Measurements from ENCODE around the gene ALG12. TPM values are rescaled to one million over a fixed set of nuclear protein-coding genes. Genes with fewer than 3 reads are reported as not detected.

ALG12 gene
- total RNA-seq, 1 experiment from 2014 or later = 16.6 TPM

DNA sequence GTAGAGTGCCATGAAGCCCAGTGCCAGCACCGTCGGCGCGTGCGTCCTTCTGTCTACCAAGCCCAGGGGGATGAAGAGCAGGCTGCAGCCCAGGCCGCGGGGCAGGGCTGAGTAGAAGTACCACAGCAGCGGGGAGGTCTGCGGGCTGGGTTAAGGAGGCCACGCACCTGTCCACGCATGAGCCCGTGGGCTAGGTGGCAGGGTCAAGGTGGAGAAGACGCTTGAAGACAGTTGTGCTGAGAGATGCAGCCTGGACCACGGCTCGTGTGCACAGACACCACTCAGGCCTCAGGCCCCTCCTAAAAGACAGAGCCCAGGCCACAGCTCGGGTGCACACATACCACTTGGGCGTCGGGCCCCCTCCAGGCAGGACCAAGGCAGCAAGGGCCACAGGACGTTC, 10.4 kb downstream of the ALG12 start:
- DNase-seq (ENCODE audit: low read depth, low spot score) (no peak), ATAC-seq (no peak)
- H3K36me3 ChIP-seq (ENCODE audit: control insufficient read depth in 1 of 2, insufficient read depth in 2 of 2, low read length in 2 of 2) = peaks cover 3 to 14% of the 10 kb centered on the region in 2 experiments; a peak in 3 of 4 replicates
- H4K20me1 ChIP-seq (ENCODE audit: insufficient read depth) = no peaks in the 10 kb centered on the region
- H3K27me3 ChIP-seq (ENCODE audit: insufficient read depth, low read length) = no peaks in the 10 kb centered on the region
- no peak overlapping the region for H3K4me3 ChIP-seq (replicated peaks in 1 of 2; ENCODE audit: low read depth in 1 of 2, low read length in 2 of 2)
- no peak overlapping the region for H3K9ac ChIP-seq (ENCODE audit: low read length)
- H3K79me2 ChIP-seq (ENCODE audit: insufficient read depth, low read length) = no peaks in the 10 kb centered on the region
- TF ChIP-seq EGR1 (IDR thresholded peaks at IDR 0.05; ENCODE audit: low read depth) (no peak), POLR2A (IDR thresholded peaks at IDR 0.05; ENCODE audit: borderline replicate concordance, extremely low read depth, insufficient read depth, insufficient read length) (no peak), CTCF (IDR thresholded peaks at IDR 0.05 in 2 of 3, conservative IDR thresholded peaks at IDR 0.05 in 1 of 3; ENCODE audit: borderline replicate concordance in 1 of 3, insufficient read depth in 1 of 3, low read depth in 2 of 3, low read length in 2 of 3) (no peak), FOSL1 (IDR thresholded peaks at IDR 0.05; ENCODE audit: low read depth) (no peak), ATF3 (IDR thresholded peaks at IDR 0.05) (no peak), ELF1 (IDR thresholded peaks at IDR 0.05; ENCODE audit: borderline replicate concordance, low read depth) (no peak), ZFX (IDR thresholded peaks at IDR 0.05) (no peak), EZH2 (IDR thresholded peaks at IDR 0.05) (no peak), YY1 (IDR thresholded peaks at IDR 0.05; ENCODE audit: extremely low read depth, insufficient replicate concordance, low read depth, low read length) (no peak), SIN3A (IDR thresholded peaks at IDR 0.05; ENCODE audit: low read depth) (no peak), CEBPB (IDR thresholded peaks at IDR 0.05; ENCODE audit: low read depth) (no peak), EZH2phosphoT487 (IDR thresholded peaks at IDR 0.05; ENCODE audit: borderline replicate concordance) (no peak), RAD21 (IDR thresholded peaks at IDR 0.05; ENCODE audit: low read depth) (no peak)
- TF ChIP-seq, protein P1, sequence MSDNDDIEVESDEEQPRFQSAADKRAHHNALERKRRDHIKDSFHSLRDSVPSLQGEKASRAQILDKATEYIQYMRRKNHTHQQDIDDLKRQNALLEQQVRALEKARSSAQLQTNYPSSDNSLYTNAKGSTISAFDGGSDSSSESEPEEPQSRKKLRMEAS (IDR thresholded peaks at IDR 0.05) = no peak
- CTCF ChIA-PET = no interaction called here
- no peaks in the 10 kb centered on the region for H3K4me1 ChIP-seq (ENCODE audit: control insufficient read depth in 1 of 2, insufficient read depth in 2 of 2, low read length in 2 of 2)
- no peak overlapping the region for H3K27ac ChIP-seq (ENCODE audit: low read depth, low read length)
- H3K9me3 ChIP-seq (ENCODE audit: control insufficient read depth in 1 of 2, insufficient read depth in 1 of 2, low read depth in 1 of 2, low read length in 2 of 2) = no peaks in the 10 kb centered on the region
- intact Hi-C loops (cut with micrococcal nuclease) = no loop called here
- H2AFZ ChIP-seq (ENCODE audit: low read depth, low read length, poor library complexity, severe bottlenecking) = no peak overlapping the region
- no peaks in the 10 kb centered on the region for H3K9me2 ChIP-seq (ENCODE audit: insufficient read depth)
- RAD21 ChIA-PET (ENCODE audit: low non-redundant PET in 1 of 2, low total read pairs in 2 of 2, uncharacterized antibody in 2 of 2, unreplicated experiment in 2 of 2) = no interaction called here
- BruUV-seq (replicated peaks) = no TSS peak
- H3K4me2 ChIP-seq (ENCODE audit: low read length) = no peak overlapping the region
- POLR2A ChIA-PET = no interaction called here
